Hindlimb muscle (tissue), 1 donor: ENCODE results near the gene TRIM36. TPM values are rescaled to one million over a fixed set of nuclear protein-coding genes. Genes with fewer than 3 reads are reported as not detected.

Source experiments
- DNase-seq: peaks from one replicate; pipeline ENCODE4 v3.0.0-alpha.2; 2013
- polyA plus RNA-seq: library from polyadenylated mRNA; unstranded; fragments of 120-200 nt; gene quantifications from one replicate; pipeline ENCODE4 v1.2.1, GENCODE V29; 2013; ENCODE audit not compliant: insufficient read length

Gene TRIM36
- 2.2 TPM for polyA plus RNA-seq

- DNase-seq = peak; percentile 81
These were observed at the start of gene TRIM36 for GRCh38 chr5:115169487-115170133. TRIM36 (minus strand) TSS chr5:115169908; CDS start chr5:115169634, 274 bp downstream.

GRCh38 chr5:115214541-115214940 lies 44.8 kb upstream of the TRIM36 start:
- DNase-seq = no peak

GRCh38 chr5:115209279-115209678 lies 39.6 kb upstream of the TRIM36 start:
- peak; percentile 11 for DNase-seq

GRCh38 chr5:115202952-115203351 lies 33.2 kb upstream of the TRIM36 start:
- DNase-seq = no peak

- DNase-seq = no peak
These were observed 26.5 kb upstream of the TRIM36 start for GRCh38 chr5:115196161-115196560.

- DNase-seq = no peak
These were observed 25.0 kb upstream of the TRIM36 start for GRCh38 chr5:115194676-115195075.

- no peak for DNase-seq
These were observed 23.6 kb upstream of the TRIM36 start for GRCh38 chr5:115193295-115193694.

- no peak for DNase-seq
These were observed 22.4 kb upstream of the TRIM36 start for GRCh38 chr5:115192098-115192497.

GRCh38 chr5:115191474-115192031 lies 21.8 kb upstream of the TRIM36 start:
- no peak for DNase-seq

- no peak for DNase-seq
These were observed 20.7 kb upstream of the TRIM36 start for GRCh38 chr5:115190388-115190787.

- DNase-seq = no peak
These were observed 20.2 kb upstream of the TRIM36 start for GRCh38 chr5:115189866-115190265.

- no peak for DNase-seq
These were observed 17.1 kb upstream of the TRIM36 start for GRCh38 chr5:115186794-115187193.

GRCh38 chr5:115184770-115185169 lies 15.1 kb upstream of the TRIM36 start:
- no peak for DNase-seq

- DNase-seq = no peak
These were observed 12.0 kb upstream of the TRIM36 start for GRCh38 chr5:115181757-115182156.

- DNase-seq = no peak
These were observed 10.5 kb upstream of the TRIM36 start for GRCh38 chr5:115180165-115180709.

GRCh38 chr5:115179394-115180164 lies 9.9 kb upstream of the TRIM36 start:
- no peak for DNase-seq

- DNase-seq = no peak
These were observed 9.3 kb upstream of the TRIM36 start for GRCh38 chr5:115179030-115179393.

- DNase-seq = no peak
These were observed 1.3 kb upstream of the TRIM36 start for GRCh38 chr5:115170929-115171510.

- no peak for DNase-seq
These were observed 623 bp upstream of the TRIM36 start for GRCh38 chr5:115170134-115170928.

GRCh38 chr5:115168829-115169486 lies 750 bp downstream of the TRIM36 start:
- no peak for DNase-seq

GRCh38 chr5:115166744-115167393 lies 2.8 kb downstream of the TRIM36 start:
- no peak for DNase-seq
